Islet of Langerhans (tissue), 1 donor: Measurements from ENCODE around the gene KCNC3.

Experiments
- FAIRE-seq: peaks from one replicate; lab custom pipeline; 2011; peaks lifted over from hg19 to GRCh38; lab: Jason Lieb, UNC

The KCNC3 gene

GRCh38 chr19:50329146-50329925 lies at the start of gene KCNC3:
KCNC3 (minus strand) TSS chr19:50329377; CDS start chr19:50329082, 295 bp downstream.
- peak; percentile 76 for FAIRE-seq

- FAIRE-seq: no peak
Measured at GRCh38 chr19:50378863-50379236, 49.7 kb upstream of the KCNC3 start.

GRCh38 chr19:50378169-50378862 lies 49.1 kb upstream of the KCNC3 start:
- no peak for FAIRE-seq

GRCh38 chr19:50377517-50377916 lies 48.3 kb upstream of the KCNC3 start:
- no peak for FAIRE-seq

- no peak for FAIRE-seq
Measured at GRCh38 chr19:50377051-50377461, 47.9 kb upstream of the KCNC3 start.

GRCh38 chr19:50376166-50377050 lies 47.2 kb upstream of the KCNC3 start, which contains the start of gene NR1H2:
NR1H2 (plus strand) TSS chr19:50376457; CDS start chr19:50377606, 1,149 bp downstream.
- FAIRE-seq: peak; percentile 79

GRCh38 chr19:50371914-50372475 lies 42.8 kb upstream of the KCNC3 start:
- no peak for FAIRE-seq

GRCh38 chr19:50368649-50369570 lies 39.7 kb upstream of the KCNC3 start:
- peak; percentile 89 for FAIRE-seq

- no peak for FAIRE-seq
Measured at GRCh38 chr19:50365434-50366306, 36.5 kb upstream of the KCNC3 start, which contains the start of gene NAPSA. NAPSA (minus strand) TSS chr19:50365639; CDS start chr19:50365621, 18 bp downstream.

GRCh38 chr19:50362656-50363424 lies 33.7 kb upstream of the KCNC3 start:
- FAIRE-seq: no peak

- FAIRE-seq: no peak
Measured at GRCh38 chr19:50362030-50362412, 32.8 kb upstream of the KCNC3 start.

- FAIRE-seq: no peak
Measured at GRCh38 chr19:50361290-50362029, 32.3 kb upstream of the KCNC3 start.

GRCh38 chr19:50359328-50359818 lies 30.2 kb upstream of the KCNC3 start:
- no peak for FAIRE-seq

- no peak for FAIRE-seq
Measured at GRCh38 chr19:50358483-50359327, 29.5 kb upstream of the KCNC3 start.

GRCh38 chr19:50357178-50358100 lies 28.3 kb upstream of the KCNC3 start:
- no peak for FAIRE-seq

GRCh38 chr19:50356691-50357177 lies 27.6 kb upstream of the KCNC3 start:
- FAIRE-seq: no peak
